Measurements from ENCODE around the gene ESPNL.

DNA sequence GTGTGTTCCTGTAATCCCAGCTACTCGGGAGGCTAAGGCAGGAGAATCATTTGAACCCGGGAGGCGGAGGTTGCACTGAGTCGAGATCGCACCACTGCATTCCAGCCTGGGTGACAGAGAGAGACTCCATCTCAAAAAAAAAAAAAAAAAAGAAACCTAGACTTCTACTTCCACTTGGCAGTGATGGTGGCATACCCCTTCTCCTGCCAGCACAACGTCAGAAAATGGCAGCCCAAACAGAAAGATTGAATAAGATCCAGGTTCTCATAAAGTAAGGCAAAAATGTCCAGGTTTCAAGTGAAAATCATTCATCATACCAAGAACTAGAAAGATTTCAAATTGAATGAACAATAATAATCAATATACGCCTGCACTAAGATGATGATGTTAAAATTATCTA, 15.4 kb upstream of the ESPNL start:
- TF ChIP-seq, protein P1, sequence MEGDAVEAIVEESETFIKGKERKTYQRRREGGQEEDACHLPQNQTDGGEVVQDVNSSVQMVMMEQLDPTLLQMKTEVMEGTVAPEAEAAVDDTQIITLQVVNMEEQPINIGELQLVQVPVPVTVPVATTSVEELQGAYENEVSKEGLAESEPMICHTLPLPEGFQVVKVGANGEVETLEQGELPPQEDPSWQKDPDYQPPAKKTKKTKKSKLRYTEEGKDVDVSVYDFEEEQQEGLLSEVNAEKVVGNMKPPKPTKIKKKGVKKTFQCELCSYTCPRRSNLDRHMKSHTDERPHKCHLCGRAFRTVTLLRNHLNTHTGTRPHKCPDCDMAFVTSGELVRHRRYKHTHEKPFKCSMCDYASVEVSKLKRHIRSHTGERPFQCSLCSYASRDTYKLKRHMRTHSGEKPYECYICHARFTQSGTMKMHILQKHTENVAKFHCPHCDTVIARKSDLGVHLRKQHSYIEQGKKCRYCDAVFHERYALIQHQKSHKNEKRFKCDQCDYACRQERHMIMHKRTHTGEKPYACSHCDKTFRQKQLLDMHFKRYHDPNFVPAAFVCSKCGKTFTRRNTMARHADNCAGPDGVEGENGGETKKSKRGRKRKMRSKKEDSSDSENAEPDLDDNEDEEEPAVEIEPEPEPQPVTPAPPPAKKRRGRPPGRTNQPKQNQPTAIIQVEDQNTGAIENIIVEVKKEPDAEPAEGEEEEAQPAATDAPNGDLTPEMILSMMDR (IDR thresholded peaks at IDR 0.05), result no peak
- no peak for TF ChIP-seq EP300 (IDR thresholded peaks at IDR 0.05)

All from tibial nerve (tissue), 4 donors.